Thymus (tissue), 11 donors: ENCODE measurements around the gene ABCC9. TPM values are rescaled to one million over a fixed set of nuclear protein-coding genes. Genes with fewer than 3 reads are reported as not detected.
"Not testable (repeated sequence)": the region's sequence is repeated elsewhere in the genome, so short reads cannot be mapped to it uniquely, and the experiment has no call there.

ENCODE experiments used
- DNase-seq, 9 donors: peaks; one replicate each; pipeline ENCODE4 v3.0.0-alpha.2; 2013; ENCODE audit warnings: low spot score in 9 of 9, low read depth in 6 of 9, missing footprints in 1 of 9
- H3K27ac ChIP-seq, 2 donors: one replicate each; pipeline ENCODE4 v1.5.1; 2013; ENCODE audit warnings: control low read depth in 1 of 2, low read depth in 1 of 2, low read length in 1 of 2, mild to moderate bottlenecking in 1 of 2, moderate library complexity in 1 of 2
- H3K27me3 ChIP-seq, 2 donors: one replicate each; pipeline ENCODE4 v1.5.1; 2013; ENCODE audit warnings: low read length in 1 of 2; ENCODE audit not compliant: control insufficient read depth in 2 of 2, insufficient read depth in 1 of 2
- H3K36me3 ChIP-seq, 2 donors: one replicate each; pipeline ENCODE4 v1.5.1; 2013; ENCODE audit warnings: low read length in 1 of 2, mild to moderate bottlenecking in 1 of 2, moderate library complexity in 1 of 2; ENCODE audit not compliant: control insufficient read depth in 2 of 2, insufficient read depth in 2 of 2
- H3K4me1 ChIP-seq, 2 donors: one replicate each; pipeline ENCODE4 v1.5.1; 2013; ENCODE audit warnings: low read length in 2 of 2; ENCODE audit not compliant: control insufficient read depth in 2 of 2, insufficient read depth in 2 of 2
- H3K4me3 ChIP-seq, 2 donors: one replicate each; pipeline ENCODE4 v1.5.1; 2013; ENCODE audit warnings: low read length in 2 of 2, control low read depth in 1 of 2, mild to moderate bottlenecking in 1 of 2
- H3K9me3 ChIP-seq, 2 donors: one replicate each; pipeline ENCODE4 v1.5.1; 2013; ENCODE audit warnings: low read length in 1 of 2, mild to moderate bottlenecking in 1 of 2; ENCODE audit not compliant: control insufficient read depth in 2 of 2, insufficient read depth in 1 of 2
- WGBS: extraction: QIAGEN DNeasy Blood & Tissue Kit; methylation state at CpG from one replicate; pipeline ENCODE4 v1.1.7; 2013; 5-methylcytosine and 5-hydroxymethylcytosine counted together
- polyA plus RNA-seq: library from polyadenylated mRNA; stranded (reverse); fragments of 200-250 nt; gene quantifications from one replicate; pipeline ENCODE4 v1.2.3, GENCODE V29; 2013
- total RNA-seq: library from RNA; stranded (reverse); fragments of 120-200 nt; gene quantifications from one replicate; pipeline ENCODE4 v1.2.4, GENCODE V29; 2013
- donor health status: healthy.

ABCC9 gene
- total and polyA plus RNA-seq, 2 donors = 1.5 to 4.4 TPM

GRCh38 chr12:21806255-21806654 lies 135.0 kb downstream of the ABCC9 start:
- H3K27me3 ChIP-seq = no peaks in the 10 kb centered on the region

GRCh38 chr12:21801522-21802288 lies 139.5 kb downstream of the ABCC9 start:
- Histone ChIP-seq H3K9me3 (no peaks in the 10 kb centered on the region), H3K36me3 (no peaks in the 10 kb centered on the region), H3K4me3 (no peak overlapping the region), H3K4me1 (no peaks in the 10 kb centered on the region), H3K27me3 (no peaks in the 10 kb centered on the region), H3K27ac (no peak overlapping the region)
- no peak for DNase-seq
- 93% methylated on average over 4 of the region's 4 CpGs for WGBS

More at GRCh38 chr12:21806255-21806654, 135.0 kb downstream of the ABCC9 start:
- no peak for DNase-seq
- Histone ChIP-seq H3K9me3 (no peaks in the 10 kb centered on the region), H3K4me3 (no peak overlapping the region), H3K36me3 (no peaks in the 10 kb centered on the region), H3K4me1 (no peaks in the 10 kb centered on the region), H3K27ac (no peak overlapping the region)

GRCh38 chr12:21800011-21800410 lies 141.2 kb downstream of the ABCC9 start:
- DNase-seq = no peak
- no peak overlapping the region for H3K4me3 ChIP-seq
- H3K27me3 ChIP-seq = no peaks in the 10 kb centered on the region
- H3K36me3 ChIP-seq = no peaks in the 10 kb centered on the region
- WGBS = 81% methylated on average over 1 of the region's 1 CpG
- H3K4me1 ChIP-seq = no peaks in the 10 kb centered on the region
- no peaks in the 10 kb centered on the region for H3K9me3 ChIP-seq
- no peak overlapping the region for H3K27ac ChIP-seq

GRCh38 chr12:21797539-21797938 lies 143.7 kb downstream of the ABCC9 start:
- Histone ChIP-seq H3K4me3 (no peak overlapping the region), H3K36me3 (no peaks in the 10 kb centered on the region), H3K9me3 (no peaks in the 10 kb centered on the region), H3K27me3 (no peaks in the 10 kb centered on the region), H3K4me1 (no peaks in the 10 kb centered on the region), H3K27ac (no peak overlapping the region)
- DNase-seq = no peak
- 91% methylated on average over 1 of the region's 1 CpG for WGBS

GRCh38 chr12:21795648-21796328 lies 145.4 kb downstream of the ABCC9 start:
- DNase-seq = no peak
- no peaks in the 10 kb centered on the region for H3K4me1 ChIP-seq
- no peaks in the 10 kb centered on the region for H3K9me3 ChIP-seq
- no peak overlapping the region for H3K27ac ChIP-seq
- WGBS = 95% methylated on average over 10 of the region's 10 CpGs
- no peaks in the 10 kb centered on the region for H3K36me3 ChIP-seq
- H3K4me3 ChIP-seq = no peak overlapping the region
- H3K27me3 ChIP-seq = no peaks in the 10 kb centered on the region

DNA sequence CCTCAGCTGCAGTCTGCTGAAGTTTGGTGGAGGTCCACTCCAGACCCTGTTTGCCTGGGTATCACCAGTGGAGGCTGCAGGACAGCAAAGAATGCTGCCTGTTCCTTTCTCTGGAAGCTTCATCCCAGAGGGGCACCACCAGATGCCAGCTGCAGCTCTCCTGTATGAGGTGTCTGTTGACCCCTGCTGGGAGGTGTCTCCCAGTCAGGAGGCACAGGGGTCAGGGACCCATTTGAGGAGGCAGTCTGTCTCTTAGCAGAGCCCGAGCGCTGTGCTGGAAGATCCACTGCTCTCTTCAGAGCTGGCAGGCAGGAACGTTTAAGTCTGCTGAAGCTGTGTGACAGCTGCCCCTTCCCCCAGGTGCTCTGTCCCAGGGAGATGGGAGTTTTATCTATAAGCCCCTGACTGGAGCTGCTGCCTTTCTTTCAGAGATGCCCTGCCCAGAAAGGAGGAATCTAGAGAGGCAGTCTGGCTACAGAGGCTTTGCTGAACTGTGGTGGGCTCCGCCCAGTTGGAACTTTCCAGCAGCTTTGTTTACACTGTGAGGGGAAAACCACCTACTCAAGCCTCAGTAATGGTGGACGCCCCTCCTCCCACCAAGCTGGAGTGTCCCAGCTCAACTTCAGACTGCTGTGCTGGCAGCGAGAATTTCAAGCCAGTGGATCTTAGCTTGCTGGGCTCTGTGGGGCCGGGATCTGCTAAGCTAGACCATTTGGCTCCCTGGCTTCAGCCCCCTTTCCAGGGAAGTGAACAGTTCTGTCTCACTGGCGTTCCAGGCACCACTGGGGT lies 146.2 kb downstream of the ABCC9 start:
- not testable (repeated sequence) for H3K27me3 ChIP-seq, H3K4me1 ChIP-seq, H3K4me3 ChIP-seq, DNase-seq, H3K9me3 ChIP-seq, H3K36me3 ChIP-seq, H3K27ac ChIP-seq
- 90% methylated on average over 8 of the region's 8 CpGs for WGBS

DNA sequence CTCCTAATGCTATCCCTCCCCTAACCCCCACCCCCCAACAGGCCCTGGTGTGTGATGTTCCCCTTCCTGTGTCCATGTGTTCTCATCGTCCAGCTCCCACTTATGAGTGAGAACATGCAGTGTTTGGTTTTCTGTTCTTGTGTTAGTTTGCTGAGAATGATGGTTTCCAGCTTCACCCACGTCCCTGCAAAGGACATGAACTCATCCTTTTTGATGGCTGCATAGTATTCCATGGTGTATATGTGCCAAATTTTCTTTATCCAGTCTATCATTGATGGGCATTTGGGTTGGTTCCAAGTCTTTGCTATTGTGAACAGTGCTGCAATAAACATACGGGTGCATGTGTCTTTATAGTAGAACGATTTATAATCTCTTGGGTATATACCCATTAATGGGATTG lies 151.5 kb downstream of the ABCC9 start:
- H3K4me3 ChIP-seq, H3K36me3 ChIP-seq, H3K9me3 ChIP-seq, H3K27me3 ChIP-seq, DNase-seq, H3K27ac ChIP-seq, H3K4me1 ChIP-seq: not testable (repeated sequence)
- 89% methylated on average over 4 of the region's 4 CpGs for WGBS

- Histone ChIP-seq H3K4me1 (no peaks in the 10 kb centered on the region), H3K4me3 (no peak overlapping the region), H3K9me3 (no peaks in the 10 kb centered on the region), H3K27me3 (no peaks in the 10 kb centered on the region), H3K27ac (no peak overlapping the region), H3K36me3 (no peaks in the 10 kb centered on the region)
- 91% methylated on average over 7 of the region's 7 CpGs for WGBS
- no peak for DNase-seq
Measured at GRCh38 chr12:21788089-21788983, 152.9 kb downstream of the ABCC9 start.
